ENCODE results near the gene MYCN.
A peak's percentile ranks its signal among the peaks of the same experiment; 100 is the strongest.
"Not testable (repeated sequence)": the region's sequence is repeated elsewhere in the genome, so short reads cannot be mapped to it uniquely, and the experiment has no call there.

The MYCN gene

DNA sequence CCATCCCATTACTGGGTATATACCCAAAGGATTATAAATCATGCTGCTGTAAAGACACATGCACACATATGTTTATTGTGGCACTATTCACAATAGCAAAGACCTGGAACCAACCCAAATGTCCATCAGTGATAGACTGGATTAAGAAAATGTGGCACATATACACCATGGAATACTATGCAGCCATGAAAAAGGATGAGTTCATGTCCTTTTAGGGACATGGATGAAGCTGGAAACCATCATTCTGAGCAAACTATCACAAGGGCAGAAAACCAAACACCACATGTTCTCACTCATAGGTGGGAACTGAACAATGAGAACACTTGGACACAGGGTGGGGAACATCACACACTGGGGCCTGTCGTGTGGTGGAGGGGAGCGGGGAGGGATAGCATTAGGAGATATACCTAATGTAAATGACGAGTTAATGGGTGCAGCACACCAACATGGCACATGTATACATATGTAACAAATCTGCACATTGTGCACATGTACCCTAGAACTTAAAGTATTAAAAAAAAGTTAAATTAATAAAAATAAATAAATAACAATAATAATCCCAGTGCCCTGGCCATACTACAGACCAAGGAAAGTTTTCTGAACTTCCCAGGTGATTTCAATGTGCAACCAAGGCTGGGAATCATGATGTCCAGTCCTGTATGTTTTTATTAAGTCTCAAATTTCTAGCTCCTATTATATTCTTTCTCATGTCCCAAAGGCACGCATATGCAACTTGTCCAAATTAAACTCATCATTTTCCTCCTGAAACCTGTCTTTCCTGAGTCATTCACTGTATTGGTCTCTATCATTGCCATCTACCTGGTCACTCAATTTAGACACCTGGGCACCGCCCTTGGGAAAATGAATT, 23.0 kb downstream of the MYCN start:
- not testable (repeated sequence) for DNase-seq

DNA sequence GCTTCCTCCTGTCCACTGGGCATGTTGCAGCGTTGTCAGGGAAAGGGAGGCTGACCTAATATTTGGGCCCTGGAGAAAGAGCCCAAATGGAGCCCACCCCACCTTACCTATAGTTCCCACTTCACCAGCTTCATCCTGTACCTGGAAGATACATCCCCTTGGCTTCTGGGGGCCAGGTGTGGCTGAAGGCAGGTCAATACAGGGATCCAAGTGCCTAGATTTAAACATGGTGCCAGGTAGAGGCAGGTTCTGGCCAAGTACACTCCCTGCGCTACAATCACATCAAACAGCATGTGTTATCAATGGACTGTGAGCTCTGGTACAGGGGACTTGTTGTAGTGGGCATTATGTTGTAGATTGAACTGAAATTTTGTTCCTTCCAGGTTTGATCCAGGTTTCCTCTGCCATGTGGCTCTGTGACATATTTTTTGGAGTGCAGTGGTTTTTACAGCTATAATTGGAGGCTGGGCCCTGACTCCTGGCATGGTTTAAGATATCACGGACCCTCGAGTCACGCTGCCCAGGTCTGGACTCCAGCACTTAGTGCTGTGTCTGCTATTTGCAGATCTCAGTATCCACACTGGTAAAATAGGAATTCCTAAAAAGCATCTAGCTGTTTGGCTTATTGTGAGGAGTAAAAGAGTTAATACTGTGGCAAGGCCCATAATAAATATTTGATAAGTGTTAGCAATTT, 23.8 kb downstream of the MYCN start:
- no peak for DNase-seq

DNA sequence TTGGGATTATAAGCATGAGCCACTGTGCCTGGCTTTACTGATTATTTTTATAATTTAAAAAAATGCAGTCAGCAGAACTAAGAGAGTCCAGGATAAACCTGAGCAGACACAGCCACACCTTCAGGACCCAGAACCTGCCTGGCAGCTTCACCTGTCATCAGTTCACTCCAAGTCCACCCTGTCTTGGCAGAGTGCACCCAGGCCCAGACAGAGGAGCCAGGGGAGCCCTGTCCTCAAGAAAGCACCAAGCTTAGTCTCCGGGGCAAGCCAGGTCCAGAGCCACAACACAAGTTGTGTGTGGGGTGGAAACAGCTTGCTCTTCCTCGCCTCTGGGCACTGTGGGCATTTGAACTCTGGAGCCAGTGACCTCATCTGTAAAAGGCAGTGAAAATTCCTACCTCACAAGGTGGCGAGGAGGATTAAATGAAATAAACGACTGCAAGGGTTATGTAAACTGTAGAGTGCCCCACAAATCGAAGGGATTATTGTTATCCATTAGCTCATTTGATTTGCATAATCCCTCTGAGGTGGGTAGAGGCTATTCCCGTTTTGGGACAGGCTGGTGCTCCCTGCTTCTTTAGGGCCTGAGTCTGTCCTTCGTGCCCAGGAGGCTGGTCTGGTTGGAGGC, 24.7 kb downstream of the MYCN start:
- DNase-seq, result no peak

DNA sequence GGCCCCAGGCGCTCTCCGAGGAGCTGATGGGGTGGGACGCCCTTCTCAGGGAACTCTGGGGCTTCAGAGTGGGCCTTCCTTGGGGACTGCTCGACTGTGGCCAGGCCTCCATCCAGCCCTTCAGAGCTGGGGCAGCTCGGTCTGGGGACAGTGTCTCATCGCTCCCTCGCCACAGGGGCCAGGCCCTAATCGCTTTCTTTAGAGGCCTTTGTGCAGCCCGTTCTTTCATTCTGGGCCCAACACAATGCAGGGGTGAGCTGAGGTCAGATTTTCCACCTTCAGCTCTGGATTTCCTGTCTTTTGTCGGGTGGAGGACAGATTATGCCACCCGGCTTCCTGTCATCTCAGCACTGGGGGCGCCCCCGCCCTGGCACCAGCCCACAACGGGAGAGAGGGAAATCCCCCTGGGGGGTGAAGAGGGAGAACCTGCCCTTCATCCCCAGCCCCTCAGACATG, 25.2 kb downstream of the MYCN start:
- peak; percentile 36 to 43 for DNase-seq

DNA sequence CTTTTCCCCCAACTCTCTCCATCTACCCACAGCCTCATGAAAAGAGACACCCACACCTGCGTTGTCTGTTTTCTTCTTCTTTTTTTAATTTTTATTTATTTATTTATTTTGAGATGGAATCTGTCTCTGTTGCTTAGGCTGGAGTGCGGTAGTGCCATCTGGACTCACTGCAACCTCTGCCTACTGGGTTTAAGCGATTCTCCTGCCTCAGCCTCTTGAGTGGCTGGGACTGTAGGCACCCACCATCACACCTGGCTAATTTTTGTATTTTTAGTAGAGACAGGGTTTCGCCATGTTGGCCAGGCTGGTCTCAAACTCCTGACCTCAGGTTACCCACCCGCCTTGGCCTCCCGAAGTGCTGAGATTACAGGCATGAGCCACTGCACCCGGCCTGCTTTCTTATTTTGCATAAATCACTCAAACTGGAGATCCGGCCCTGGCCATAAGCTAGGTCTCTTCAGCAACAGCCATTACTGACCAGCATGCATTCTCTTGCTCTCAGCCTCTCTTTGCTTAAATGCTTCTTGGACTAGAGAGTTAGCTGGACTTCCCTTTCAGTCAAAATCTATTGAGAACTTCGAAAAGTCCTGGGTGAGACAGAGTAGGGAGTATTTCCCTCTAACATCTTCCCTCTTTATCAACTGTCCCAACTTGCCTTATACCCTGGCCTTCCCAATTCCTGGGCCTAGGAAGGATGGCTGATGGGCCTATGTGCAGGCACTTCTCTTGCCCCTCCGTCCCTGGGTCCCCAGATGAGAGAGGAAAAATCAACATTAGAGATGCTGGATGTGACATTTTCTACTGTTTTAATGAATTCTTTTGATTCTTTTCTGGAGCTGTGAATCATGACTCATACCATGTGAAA, 27.3 kb downstream of the MYCN start:
- no peak for DNase-seq

DNA sequence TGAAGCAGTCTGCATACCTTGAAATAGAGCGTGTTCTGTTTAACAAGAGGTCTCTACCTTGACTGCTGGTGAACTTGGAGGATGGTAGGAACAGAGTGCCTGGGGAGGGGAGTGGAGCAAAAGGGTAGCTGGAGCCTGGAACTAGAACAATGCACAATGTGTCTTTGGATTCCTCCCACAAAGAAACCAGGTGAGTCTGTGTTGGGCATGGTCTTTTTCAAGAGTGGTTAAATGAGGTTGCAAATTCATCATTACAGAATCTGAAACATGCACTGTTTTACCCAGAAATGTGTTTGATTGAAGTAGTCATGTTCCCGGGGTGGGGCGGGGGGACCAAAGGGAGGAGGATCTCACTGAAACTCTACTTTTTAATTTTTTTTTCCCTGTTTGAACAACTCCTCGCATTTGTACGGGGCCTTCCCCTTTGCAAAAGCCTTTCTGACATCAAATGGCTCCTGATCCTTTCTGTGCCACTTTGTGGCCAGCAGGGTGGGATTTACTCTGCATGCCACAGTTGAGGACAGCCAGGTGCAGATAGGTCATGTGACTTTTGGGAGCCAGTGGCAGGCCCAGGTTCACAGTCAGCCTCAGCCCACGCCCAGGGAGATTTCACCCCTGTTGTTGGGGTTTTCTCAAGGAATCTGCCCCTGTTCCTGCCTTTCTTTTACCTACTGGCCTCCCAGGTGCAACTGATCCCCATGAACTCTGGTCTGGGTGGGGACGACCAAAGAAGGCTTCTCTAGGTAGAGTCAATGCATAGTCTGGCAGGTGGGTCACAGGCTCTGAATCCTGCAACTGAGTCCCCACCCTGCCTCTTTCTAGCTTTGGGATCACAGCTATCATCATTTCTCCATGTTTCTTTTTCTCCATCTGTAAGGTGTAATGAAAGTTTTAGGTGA, 28.2 kb downstream of the MYCN start:
- no peak for DNase-seq

DNA sequence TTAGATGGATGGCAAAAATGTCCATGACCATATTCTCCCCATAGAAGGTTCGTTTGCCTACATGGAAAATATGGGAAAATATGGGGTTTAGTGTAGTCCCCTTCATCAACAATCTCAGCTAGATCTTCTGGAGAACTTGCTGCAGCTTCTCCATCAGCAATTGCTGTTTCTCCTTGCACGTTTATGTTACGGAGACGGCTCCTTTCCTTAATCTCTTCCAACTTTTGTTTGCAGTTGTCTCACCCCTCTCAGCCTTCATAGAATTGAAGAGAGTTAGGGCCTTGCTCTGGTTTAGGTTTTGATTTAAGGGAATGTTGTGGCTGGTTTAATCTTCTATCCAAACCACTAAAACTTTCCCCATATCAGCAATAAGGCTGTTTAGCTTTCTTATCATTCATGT, 28.9 kb downstream of the MYCN start:
- no peak for DNase-seq

DNA sequence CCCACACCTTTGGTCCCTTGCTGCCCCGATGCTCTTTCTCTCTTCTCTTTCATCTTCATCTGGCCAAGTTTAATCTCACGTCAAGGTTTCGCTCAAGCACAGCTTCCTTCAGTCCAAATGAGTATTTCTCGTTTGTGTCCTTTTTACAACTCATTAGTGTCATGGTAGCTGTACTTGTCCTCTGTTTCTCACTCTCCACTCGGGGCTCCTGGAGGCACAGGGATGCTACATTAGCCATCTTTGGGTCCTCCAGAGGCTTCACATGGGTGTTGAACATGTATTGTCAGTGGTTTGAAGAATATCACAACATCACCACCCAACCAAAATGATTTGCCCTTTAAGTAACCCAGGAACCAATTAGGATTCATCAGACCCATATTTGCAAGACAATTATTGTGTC, 30.4 kb downstream of the MYCN start:
- no peak for DNase-seq

DNA sequence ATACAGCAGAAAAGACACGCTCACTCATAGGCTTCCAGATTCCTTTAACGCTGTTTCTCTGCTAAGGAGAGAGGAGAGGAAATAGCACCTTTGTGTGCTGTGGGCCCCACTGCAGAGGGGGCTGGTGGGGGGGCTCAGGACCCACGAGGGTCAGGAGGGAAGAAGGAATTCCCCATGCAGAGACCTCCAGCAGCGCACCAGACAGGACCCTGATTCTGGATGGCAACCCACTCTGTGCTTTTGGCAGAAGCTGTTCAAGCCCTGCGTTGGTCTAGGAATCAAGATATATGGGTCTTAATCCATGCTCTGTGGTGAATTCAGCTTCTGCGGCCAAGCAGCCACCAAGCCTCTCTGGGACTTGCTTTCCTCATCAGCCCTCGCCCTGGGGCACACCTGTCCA, 31.0 kb downstream of the MYCN start:
- DNase-seq, result no peak

DNA sequence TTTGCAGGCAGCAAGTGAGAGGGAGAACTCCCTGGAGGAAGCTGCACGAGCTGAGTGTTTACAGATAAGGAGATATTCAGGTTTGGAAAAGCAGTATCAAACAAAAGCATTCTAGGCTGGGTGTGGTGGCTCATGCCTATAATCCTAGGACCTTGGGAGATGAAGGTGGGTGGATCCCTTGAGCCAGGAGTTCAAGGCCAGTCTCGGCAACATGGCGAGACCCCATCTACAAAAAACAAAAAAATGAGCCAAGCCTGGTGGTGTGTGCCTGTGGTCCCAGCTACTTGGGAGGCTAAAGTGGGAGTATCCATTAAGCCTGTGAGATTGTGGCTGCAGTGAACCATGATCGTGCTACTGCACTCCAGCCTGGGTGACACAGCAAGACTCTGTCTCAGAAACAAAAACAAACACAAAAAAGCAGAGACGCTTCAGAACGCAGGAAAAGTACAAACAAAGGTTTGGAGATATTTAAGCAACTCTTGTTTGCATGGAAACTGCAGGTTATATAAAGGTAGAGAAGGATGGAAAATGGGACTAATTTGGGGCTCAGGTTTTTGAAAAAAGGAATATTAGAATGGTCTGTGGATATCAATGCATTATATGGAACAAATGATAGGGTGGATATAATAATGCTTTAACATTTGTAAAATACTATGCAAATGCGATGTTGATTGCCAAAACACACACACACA, 31.6 kb downstream of the MYCN start:
- no peak for DNase-seq

DNA sequence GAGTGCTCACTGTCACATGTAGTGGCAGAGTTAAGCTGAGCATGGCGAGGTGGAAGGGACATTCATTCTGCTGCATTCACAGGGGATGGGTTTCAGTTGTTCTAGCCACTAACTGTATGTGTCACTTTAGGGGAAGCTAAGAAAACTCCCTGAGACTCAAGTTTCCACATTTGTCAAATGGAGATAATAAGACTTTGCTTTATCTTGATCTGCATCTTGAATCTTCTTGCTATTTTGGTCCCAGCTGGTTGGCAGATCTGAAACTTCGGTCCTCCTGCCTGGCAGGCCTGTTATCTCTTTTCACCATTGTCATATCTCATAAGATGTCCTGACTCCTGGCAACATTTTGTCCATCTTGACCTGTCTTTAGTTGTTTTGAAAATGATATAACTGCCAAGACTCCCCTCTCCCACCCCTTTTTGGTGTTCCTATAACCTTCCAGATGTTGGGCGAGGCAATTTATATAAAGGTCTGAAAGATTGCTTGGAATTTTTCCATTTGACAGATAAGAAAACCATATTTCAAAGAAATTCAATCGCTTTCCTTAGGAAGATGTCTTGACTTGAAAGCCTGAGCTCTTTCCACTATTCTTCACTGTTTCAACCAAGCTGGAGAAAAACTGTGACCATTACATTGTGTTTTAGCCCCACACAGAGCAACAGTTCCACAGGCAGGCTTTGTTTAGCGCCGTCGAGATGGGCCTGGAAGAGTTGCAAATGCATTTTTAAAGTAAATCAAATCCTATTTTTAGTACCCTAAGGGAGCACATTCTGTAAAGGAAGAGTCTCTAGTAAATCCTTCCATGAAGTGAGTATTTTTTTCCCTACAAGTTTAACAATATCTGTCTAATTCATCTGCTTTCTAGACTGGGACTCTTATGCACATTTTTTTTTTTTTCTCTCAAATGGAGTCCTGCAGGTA, 33.4 kb downstream of the MYCN start:
- peak; percentile 14 to 48 for DNase-seq

DNA sequence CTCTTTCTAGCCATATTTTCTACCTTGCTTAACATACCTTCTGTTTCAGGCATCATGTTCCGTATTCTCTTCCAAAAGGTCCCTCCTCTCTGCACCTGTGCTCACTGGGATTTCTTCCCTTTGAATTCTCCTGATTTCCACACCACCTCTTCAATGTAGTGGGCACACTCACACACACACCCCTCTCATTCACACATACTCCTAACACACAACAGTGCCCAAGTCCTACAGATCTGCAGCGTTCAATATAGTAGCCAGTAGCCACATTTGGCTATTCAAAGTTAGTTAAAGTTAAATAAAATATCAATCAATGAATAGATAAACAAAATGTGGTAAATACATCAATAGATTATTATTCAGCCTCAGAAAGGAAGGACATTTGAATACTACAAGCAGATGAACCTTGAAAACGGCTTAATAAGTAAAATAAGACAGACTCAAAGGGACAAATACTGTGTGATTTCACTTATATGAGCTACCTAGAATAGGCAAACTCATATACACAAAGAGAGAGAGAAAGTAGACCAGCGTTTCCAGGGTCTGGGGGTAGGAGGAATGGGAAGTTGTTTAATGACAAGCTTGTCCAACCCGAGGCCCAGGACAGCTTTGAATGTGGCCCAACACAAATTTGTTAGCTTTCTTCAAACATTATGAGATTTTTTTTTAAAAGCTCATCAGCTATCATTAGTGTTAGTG, 34.4 kb downstream of the MYCN start:
- no peak for DNase-seq

DNA sequence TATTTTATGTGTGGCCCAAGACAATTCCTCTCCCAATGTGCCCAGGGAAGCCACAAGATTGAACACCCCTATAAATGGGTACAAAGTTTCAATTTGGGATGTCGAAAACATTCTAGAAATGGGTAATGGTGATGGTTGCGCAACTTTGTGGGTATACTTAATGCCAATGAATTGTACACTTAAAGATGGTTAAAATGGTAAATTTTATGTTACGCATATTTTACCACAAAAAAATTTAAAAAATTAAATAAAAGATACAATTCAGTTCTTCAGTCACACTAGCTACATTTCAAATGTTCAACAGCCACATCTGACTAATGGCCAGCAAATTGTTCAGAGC, 34.9 kb downstream of the MYCN start:
- no peak for DNase-seq

DNA sequence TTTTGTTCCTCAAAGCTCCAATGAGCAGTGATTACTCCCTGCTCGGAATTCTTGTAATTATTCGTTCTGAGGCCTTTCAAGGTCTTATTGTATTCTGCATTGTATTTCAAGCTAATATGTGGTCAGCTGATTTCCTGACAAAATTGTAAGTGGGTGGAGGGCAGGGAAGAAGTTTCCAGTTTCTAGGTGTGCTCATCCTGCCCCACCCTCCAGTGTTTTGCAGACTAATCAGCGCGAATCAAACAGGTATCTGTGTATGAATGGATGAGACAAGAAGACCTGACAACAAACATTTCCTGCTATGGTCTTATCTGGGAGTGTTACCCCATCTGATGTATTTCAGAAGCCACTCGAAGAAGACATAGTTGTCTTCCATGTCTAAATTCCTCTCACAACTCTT, 35.3 kb downstream of the MYCN start:
- no peak for DNase-seq

DNA sequence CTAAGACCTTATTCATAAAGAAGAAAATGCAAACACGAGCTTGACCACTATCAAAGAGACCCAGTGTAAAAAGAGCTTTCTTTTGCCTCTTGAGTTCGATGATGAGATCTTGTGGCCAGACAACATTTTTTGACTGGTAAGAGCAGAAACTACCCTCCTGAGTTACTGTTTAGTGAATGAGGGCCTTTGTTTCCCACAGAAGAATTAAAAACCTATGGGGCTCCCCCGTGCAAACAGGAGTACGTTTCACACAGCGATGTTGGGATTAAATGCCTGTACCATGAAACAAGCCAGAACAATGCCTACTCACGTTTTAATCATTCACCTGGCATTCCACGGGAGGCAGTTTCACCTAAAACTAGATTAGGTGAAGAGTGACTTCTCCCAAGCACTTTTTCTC, 36.0 kb downstream of the MYCN start:
- DNase-seq, result no peak

DNA sequence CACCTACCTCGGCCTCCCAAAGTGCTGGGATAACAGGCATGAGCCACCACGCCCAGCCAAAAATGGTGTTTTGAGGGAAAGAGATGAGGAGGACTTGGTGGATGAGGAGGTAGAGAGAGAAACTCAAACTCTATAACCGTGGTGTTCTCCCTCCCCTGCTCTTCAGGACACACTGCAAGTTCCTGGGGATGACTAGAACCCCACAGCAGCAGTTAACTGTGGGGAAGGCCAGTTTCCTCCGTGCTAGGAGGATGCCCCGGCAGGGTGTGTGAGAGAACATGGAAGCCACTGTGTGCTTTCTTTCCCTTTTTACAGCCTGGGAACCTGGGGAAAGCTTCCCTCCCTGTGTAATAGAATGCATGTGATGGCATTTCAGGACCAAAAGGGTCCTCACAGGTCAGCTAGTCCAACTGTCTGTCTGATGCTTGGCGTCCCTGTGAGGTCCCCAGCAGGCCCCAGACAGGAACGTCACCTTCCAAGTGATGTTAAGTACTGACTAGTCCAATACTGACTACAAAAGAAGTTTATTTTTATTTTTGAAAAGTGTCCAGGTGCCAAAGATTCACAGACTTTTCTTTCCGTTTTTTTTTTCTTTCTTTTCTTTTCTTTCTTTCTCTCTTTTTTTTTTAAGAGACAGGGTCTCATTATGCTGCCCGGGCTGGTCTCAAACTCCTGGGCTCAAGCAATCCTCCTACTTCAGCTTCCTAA, 38.9 kb downstream of the MYCN start:
- DNase-seq, result no peak

DNA sequence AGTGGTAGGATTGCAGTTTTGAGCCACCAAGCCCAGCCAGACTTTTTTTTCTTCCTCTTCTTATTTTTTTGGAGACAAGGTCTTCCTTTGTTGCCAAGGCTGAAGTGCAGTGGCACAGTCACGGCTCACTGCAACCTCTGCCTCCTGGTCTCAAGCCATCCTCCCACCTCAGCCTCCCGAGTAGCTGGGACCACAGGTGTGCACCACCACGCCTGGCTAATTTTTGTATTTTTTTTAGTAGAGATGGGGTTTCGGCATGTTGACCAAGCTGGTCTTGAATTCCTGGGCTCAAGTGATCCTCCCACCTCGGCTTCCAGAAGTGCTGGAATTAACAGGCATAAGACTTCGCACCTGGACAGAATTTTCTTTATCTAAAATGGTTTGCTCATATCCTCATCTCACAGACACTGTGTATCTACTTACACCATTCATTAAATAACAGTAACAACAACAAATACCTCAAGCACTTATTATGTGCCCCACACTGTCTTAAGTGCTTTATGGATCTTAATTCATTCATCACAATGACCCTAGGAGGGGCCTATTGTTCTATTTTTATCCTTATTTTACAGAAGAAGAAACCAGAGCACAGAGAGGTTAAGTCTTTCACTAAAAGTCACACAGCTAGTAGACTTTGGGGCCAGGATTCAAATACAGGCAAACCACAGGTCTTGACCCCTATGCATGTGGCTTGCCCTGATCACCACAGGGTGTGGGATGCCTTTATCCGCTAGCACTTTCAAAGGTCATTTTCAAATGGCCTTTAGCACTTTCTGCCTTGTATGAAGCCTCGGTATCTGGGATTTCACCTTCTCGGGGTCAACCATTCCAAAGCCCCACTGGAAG, 39.6 kb downstream of the MYCN start:
- no peak for DNase-seq

DNA sequence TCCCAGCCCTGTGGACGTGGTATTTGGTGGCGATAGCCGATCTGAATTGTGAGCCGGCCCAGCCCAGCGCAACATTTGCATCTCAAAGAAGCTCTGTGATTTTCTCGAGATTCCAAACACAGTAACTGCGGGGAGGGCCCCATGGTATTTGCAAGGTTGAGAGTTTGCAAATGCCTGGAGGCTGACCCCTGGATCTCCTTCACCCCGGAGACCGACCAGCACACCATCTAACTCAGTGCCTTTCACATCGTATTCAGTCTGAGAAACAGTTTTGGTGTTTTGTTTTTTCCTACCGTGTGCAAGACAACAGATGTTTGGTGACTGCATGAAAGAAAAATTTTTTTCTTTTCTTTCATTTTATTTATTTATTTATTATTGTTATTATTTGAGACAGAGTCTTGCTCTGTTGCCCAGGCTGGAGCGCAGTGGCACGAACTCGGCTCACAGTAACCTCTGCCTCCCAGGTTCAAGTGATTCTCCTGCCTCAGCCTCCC, 40.3 kb downstream of the MYCN start:
- DNase-seq, result no peak
